ENCODE results near the gene IL19. TPM values are rescaled to one million over a fixed set of nuclear protein-coding genes. Genes with fewer than 3 reads are reported as not detected.

Gene IL19
- total RNA-seq, 1 donor from 2014 or later, result not detected

GRCh38 chr1:206788487-206789050 is 18.0 kb downstream of the IL19 start:
- ATAC-seq, result no peak
- H3K4me3 ChIP-seq, result no peak overlapping the region
- H3K27ac ChIP-seq, result no peak overlapping the region
- H3K36me3 ChIP-seq, result no peaks in the 10 kb centered on the region
- intact Hi-C loops (cut with DNase I), result no loop called here
- no peak for DNase-seq
- H3K27me3 ChIP-seq (ENCODE audit: low read depth), result no peaks in the 10 kb centered on the region
- TF ChIP-seq CTCF (IDR thresholded peaks at IDR 0.05), result no peak
- H3K4me1 ChIP-seq, result no peaks in the 10 kb centered on the region
- no peaks in the 10 kb centered on the region for H3K9me3 ChIP-seq

GRCh38 chr1:206790502-206791250 is 20.1 kb downstream of the IL19 start:
- no peak overlapping the region for H3K27ac ChIP-seq
- intact Hi-C loops (cut with DNase I), result no loop called here
- ATAC-seq, result no peak
- TF ChIP-seq CTCF (IDR thresholded peaks at IDR 0.05), result no peak
- H3K36me3 ChIP-seq, result no peaks in the 10 kb centered on the region
- no peaks in the 10 kb centered on the region for H3K4me1 ChIP-seq
- no peaks in the 10 kb centered on the region for H3K9me3 ChIP-seq
- H3K4me3 ChIP-seq, result no peak overlapping the region
- H3K27me3 ChIP-seq (ENCODE audit: low read depth), result no peaks in the 10 kb centered on the region
- DNase-seq, result no peak

GRCh38 chr1:206792939-206793607 is 22.5 kb downstream of the IL19 start:
- no peak for TF ChIP-seq CTCF (IDR thresholded peaks at IDR 0.05)
- ATAC-seq, result no peak
- Histone ChIP-seq H3K27me3 (ENCODE audit: low read depth) (no peaks in the 10 kb centered on the region), H3K36me3 (no peaks in the 10 kb centered on the region), H3K27ac (no peak overlapping the region), H3K9me3 (no peaks in the 10 kb centered on the region), H3K4me3 (no peak overlapping the region), H3K4me1 (peaks cover 11% of the 10 kb centered on the region)
- no peak for DNase-seq
- intact Hi-C loops (cut with DNase I), result no loop called here

GRCh38 chr1:206793620-206794019 is 23.0 kb downstream of the IL19 start:
- no peak for TF ChIP-seq CTCF (IDR thresholded peaks at IDR 0.05)

GRCh38 chr1:206794294-206794908 is 23.8 kb downstream of the IL19 start:
- H3K36me3 ChIP-seq, result no peaks in the 10 kb centered on the region
- H3K4me3 ChIP-seq, result no peak overlapping the region
- intact Hi-C loops (cut with DNase I), result no loop called here
- no peak for TF ChIP-seq CTCF (IDR thresholded peaks at IDR 0.05)
- DNase-seq, result no peak
- peaks cover 13% of the 10 kb centered on the region for H3K4me1 ChIP-seq
- no peak overlapping the region for H3K27ac ChIP-seq
- no peaks in the 10 kb centered on the region for H3K9me3 ChIP-seq
- ATAC-seq, result no peak
- H3K27me3 ChIP-seq (ENCODE audit: low read depth), result no peaks in the 10 kb centered on the region

More at GRCh38 chr1:206793620-206794019, 23.0 kb downstream of the IL19 start:
- intact Hi-C loops (cut with DNase I), result no loop called here
- Histone ChIP-seq H3K27me3 (ENCODE audit: low read depth) (no peaks in the 10 kb centered on the region), H3K4me3 (no peak overlapping the region), H3K4me1 (peaks cover 13% of the 10 kb centered on the region), H3K27ac (no peak overlapping the region), H3K9me3 (no peaks in the 10 kb centered on the region), H3K36me3 (no peaks in the 10 kb centered on the region)
- ATAC-seq, result no peak
- DNase-seq, result no peak

Measured in lower lobe of right lung (tissue), 2 donors.